GM08714 (cell line): ENCODE data around the gene SERINC2.

Experiments used
- H3K4me3 ChIP-seq: fragments of 200-500 bp; sonication (Bioruptor generic); 2 replicates; pipeline ENCODE4 v1.5.1; 2014; ENCODE audit warnings: mild to moderate bottlenecking, low read length, inconsistent platforms
- ZNF274 ChIP-seq: IDR thresholded peaks from 2 replicates; pipeline ENCODE4 v1.6.1; 2012; ENCODE audit warnings: mild to moderate bottlenecking, low read depth, low read length

SERINC2 gene

DNA sequence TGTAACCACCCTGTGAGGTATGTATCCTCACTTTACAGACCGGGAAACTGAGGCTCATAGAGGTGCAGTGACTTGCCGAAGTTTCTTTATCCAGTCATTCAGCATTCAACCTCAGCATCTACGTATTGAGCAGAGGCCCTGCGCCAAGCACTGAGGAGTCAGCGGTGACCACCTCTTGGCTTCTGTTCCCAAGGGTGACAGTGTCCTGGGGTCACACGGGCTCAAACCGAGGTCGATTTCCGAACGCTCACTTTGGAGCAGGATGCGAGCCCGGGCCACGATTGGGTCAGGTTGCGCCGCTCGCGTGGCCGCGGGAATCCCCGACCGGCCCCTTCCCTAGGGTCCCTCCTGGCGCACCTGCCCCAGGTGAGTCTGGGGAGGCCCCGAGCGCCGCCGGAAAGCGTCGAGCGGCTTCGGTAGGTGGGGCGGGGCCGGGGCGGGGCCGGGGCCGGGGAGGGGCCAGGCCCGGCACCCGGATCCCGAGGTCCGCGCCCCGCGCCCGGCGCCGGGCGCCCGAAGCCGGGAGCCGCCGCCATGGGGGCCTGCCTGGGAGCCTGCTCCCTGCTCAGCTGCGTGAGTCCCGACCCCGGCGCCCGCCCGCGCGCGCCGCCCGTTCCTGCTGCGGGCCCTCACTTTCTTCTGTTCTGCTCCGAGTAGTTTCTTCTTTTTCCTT lies at the start of gene SERINC2:
SERINC2 (plus strand) TSS at position 482 of the 673 bp plus-strand sequence; CDS start at position 535, 53 bp downstream.
- peak within 1 kb of the TSS; percentile 73 for H3K4me3 ChIP-seq
- no peak for TF ChIP-seq ZNF274

DNA sequence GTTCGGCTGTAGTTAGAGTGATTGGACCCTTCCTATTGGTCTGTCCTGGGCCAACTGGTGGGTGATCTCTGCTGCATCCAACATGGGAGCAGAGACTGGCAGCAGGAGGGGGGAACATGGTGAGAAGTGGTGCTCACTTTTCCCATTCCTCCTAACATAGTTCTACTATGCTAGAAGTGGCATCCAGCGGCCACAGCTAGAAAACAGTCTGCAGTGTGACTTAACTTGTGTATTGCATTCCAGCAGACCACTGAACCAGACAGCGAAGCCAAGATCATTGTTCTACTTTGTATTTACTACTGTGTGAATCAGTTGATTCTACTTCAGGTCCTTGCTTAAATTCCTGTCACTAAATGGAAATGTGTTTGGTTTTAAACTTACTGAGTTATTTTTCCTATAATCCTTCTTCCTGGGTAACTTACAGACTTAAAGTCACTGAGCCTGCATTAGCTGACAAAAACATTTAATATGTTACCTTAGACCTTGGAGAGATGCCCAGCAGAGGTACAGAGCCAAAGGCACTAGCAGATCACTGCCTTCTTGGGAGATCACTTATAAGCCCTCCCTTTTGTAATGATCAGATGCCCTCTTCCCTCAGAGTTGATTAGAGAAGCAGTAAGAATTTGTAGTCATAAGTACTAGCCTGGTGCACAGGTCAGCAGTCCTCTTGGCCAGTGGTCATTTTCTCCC lies 48.3 kb upstream of the SERINC2 start:
- no peak overlapping the region for H3K4me3 ChIP-seq
- no peak for TF ChIP-seq ZNF274

DNA sequence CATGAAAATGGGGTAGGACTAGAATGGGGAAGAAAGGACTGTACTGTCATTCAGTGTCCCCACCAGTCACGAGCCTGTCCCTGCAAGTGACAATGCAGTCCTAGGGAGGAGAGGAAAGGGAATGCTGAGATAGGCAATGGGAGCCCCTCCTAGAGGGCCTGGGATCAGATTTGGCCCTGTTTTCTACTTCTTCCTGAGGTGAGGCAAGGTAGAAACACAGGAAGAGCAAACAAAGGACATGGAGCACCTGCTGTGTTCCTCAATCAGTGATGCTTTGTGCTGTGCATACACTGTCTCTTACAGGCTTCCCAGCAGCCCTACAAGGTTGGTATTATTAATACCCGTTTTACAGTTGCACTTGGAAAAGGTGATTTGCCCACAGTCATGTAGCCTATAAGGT lies 46.2 kb upstream of the SERINC2 start:
- TF ChIP-seq ZNF274: no peak

DNA sequence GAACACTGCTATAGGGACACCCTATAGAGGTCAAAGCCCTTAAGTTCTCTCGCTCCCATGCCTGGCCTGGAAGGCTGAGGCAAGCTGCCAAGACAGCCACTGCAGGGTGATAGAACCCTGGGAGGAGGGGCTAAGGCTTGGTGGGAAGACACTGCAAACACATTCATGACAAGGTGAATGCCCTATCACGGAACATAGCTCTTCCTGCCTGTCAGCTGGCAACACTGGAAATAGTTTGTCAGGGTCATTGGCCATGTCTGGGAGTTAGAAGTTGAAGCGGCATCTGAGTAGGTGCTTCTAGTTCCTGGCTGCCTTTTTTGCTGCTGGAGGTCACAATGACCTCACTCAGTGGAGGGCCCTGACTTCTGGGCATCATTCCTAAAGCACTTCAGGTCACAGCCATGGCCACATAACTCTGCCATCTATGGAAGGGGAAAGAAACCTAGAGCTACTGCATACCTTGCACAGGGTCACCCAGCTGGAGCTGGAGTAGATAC lies 44.4 kb upstream of the SERINC2 start:
- no peak for TF ChIP-seq ZNF274
- no peak overlapping the region for H3K4me3 ChIP-seq

More for the DNA sequence above, 46.2 kb upstream of the SERINC2 start:
- no peak overlapping the region for H3K4me3 ChIP-seq

- no peak overlapping the region for H3K4me3 ChIP-seq
- no peak for TF ChIP-seq ZNF274
These were observed 43.0 kb upstream of the SERINC2 start for GRCh38 chr1:31370021-31370420.

- TF ChIP-seq ZNF274: no peak
- no peak overlapping the region for H3K4me3 ChIP-seq
These were observed 42.4 kb upstream of the SERINC2 start for GRCh38 chr1:31370565-31370964.

DNA sequence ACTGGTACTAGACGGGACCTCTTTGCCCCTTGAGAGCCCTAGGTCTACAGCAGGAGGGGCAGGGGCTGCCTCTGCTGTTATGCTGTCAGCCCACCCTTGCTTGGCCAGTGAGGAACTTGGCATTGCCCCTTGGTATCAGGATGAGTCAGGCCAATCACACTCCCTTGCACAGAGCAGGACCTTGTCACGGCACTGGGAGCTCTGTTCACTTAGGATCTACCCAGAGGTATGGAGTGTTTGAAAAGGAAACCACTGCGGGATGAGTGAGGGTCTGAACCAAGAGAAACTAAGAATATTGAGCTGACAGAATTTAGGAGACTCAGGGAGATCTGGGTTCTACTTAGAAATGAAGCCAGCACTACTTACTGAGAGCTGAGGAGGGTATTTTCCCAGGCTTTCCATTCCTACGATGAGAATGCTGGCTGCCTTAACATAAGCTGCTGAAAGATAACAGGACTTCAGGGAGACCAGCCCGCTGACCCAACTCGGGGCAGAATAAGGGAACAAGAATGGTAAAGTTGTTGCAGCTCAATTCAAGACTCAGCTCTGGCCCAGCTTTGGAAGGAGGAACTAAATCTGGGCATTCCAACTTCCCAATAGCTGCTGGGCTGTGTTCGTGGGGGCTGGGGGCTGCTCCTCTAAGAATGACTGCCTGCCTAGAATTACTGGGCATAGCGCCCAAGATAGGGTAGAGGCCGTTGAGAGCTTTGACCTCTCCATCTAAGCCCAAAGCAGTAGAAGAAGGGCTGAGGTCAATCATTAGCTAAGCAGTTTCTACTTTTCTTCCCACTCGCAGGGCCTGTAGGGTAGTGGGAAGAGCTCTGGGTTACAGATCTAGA lies 41.7 kb upstream of the SERINC2 start:
- no peak for TF ChIP-seq ZNF274
- no peak overlapping the region for H3K4me3 ChIP-seq

DNA sequence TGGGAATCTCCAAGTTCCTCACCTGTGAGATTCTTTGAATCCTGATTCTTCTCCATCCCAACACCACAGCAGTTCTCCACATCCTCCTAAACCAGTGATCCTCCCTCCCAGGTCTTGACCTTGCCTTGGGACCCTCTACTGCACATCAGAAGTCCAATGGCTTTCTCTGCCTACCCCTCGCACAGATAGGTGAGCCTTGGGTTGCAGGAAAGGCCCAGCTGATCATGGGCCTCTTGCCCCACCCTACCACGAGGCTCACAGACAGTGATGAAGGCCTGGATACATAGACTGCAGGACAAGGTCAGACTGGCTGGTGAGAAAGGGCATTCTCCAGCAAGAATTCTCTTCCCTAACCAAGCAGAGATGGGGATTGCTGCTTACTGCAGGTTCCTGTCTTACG lies 41.0 kb upstream of the SERINC2 start:
- no peak overlapping the region for H3K4me3 ChIP-seq
- TF ChIP-seq ZNF274: no peak

DNA sequence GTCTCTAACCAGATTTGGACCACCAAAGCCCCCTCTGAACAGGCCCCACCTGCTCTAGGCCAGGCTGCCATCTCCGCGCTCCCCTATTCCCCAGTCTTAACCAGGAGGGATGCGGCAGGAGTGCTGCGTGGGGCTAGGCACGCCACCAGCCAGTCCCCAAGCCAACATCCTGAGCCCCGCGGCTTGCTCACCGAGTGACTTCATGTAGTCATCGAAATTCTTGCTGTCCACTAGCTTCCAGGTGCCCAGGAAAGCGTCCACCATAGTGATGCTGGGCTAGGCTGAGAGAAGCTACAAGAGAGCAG lies 40.3 kb upstream of the SERINC2 start:
- H3K4me3 ChIP-seq: no peak overlapping the region
- TF ChIP-seq ZNF274: no peak

GRCh38 chr1:31373056-31373896 lies 39.7 kb upstream of the SERINC2 start, which contains the start of gene FABP3:
TSS of gene FABP3 (minus strand) at chr1:31373076. CDS start at chr1:31373014, 62 bp downstream.
- TF ChIP-seq ZNF274: no peak

GRCh38 chr1:31373897-31374486 lies 39.0 kb upstream of the SERINC2 start:
- H3K4me3 ChIP-seq: no peak overlapping the region
- no peak for TF ChIP-seq ZNF274

More at GRCh38 chr1:31373056-31373896, 39.7 kb upstream of the SERINC2 start, which contains the start of gene FABP3:
- H3K4me3 ChIP-seq: no peak within 1 kb of the TSS

GRCh38 chr1:31374511-31375196 lies 38.4 kb upstream of the SERINC2 start:
- no peak for TF ChIP-seq ZNF274
- H3K4me3 ChIP-seq: no peak overlapping the region

DNA sequence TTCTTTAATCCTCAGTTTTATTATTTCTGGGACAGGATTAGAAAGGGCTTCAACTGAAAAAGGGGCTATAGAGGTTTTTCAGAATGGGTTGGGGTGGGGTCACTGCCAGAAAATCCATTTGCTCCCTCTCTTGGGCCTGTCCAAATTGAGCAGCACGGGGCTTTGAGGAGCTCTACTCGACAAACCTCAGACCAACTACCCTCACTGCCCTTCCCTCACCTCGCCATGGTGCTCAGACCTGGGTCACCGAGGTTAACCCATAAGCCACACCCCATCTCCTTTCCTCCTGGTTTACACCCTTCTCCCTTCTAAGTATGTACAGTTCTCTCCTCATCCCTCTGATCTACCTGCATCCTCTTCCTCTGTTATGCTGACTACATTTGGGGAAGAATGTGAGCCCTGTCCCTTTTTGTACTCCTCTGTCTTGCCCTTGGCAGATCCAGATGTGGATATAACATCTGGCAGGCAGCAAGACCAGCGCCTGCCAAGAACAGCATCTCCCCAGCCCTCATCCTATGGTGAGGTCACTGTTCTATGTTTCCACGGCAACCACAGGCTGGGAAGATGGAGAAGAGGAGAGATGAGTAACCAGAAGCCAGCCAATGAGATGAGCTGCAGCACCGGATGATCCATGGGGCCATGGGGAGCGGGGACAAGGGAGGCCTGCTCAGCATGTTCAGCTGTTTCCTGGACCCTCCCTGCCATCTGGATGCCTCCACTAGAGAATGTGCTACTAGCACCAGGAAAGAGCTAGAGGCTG lies 36.5 kb upstream of the SERINC2 start:
- no peak for TF ChIP-seq ZNF274
- H3K4me3 ChIP-seq: no peak overlapping the region
